Liver (tissue), 3 donors: ENCODE results near the gene FAM241B.
A peak's percentile ranks its signal among the peaks of the same experiment; 100 is the strongest.

Experiments
- ATF3 ChIP-seq: IDR thresholded peaks from 2 replicates; pipeline ENCODE4 v1.6.1; 2016; ENCODE audit warnings: antibody characterized with exemption
- CTCF ChIP-seq: fragments of 150-350 bp; IDR thresholded peaks from 2 replicates; pipeline ENCODE4 v1.5.1; 2017; ENCODE audit warnings: improper control_type of control experiment, low read depth, low read length; ENCODE audit not compliant: missing input control
- GABPA ChIP-seq, 2 donors: IDR thresholded peaks in 1 of 2; conservative IDR thresholded peaks in 1 of 2; 2 replicates each; pipeline ENCODE4 v1.6.1; 2016; ENCODE audit warnings: antibody characterized with exemption in 2 of 2, mild to moderate bottlenecking in 1 of 2, moderate library complexity in 1 of 2
- HNF4A ChIP-seq, 2 donors: conservative IDR thresholded peaks; 2 replicates each; pipeline ENCODE4 v1.6.1; 2016; ENCODE audit warnings: antibody characterized with exemption in 2 of 2, mild to moderate bottlenecking in 2 of 2
- HNF4G ChIP-seq: IDR thresholded peaks from 2 replicates; pipeline ENCODE4 v1.6.1; 2016; ENCODE audit warnings: antibody characterized with exemption
- MAX ChIP-seq: IDR thresholded peaks from 2 replicates; pipeline ENCODE4 v1.6.1; 2016; ENCODE audit warnings: antibody characterized with exemption
- RAD21 ChIP-seq, 2 donors: IDR thresholded peaks; 2 replicates each; pipeline ENCODE4 v1.6.1; 2016; ENCODE audit warnings: antibody characterized with exemption in 2 of 2, mild to moderate bottlenecking in 2 of 2
- ZBTB33 ChIP-seq: IDR thresholded peaks from 2 replicates; pipeline ENCODE4 v1.6.1; 2016; ENCODE audit warnings: antibody characterized with exemption
- donor health status: healthy.
- donor health status: healthy.

GRCh38 chr10:69663369-69663947, 33.4 kb downstream of the FAM241B start:
- TF ChIP-seq RAD21 (IDR thresholded peaks at IDR 0.05) (no peak), CTCF (no peak), ZBTB33 (no peak), ATF3 (no peak), HNF4A (conservative IDR thresholded peaks at IDR 0.05) (peak in 1 of 2 donors; percentile 32), GABPA (IDR thresholded peaks at IDR 0.05 in 1 of 2, conservative IDR thresholded peaks at IDR 0.05 in 1 of 2) (no peak), MAX (no peak), HNF4G (no peak)
